GM12878 (cell line): ENCODE data around the gene CHRM2. TPM values are rescaled to one million over a fixed set of nuclear protein-coding genes. Genes with fewer than 3 reads are reported as not detected.

Experiments used
- ATAC-seq: fragments of 200-7000 bp; cut with Tn5 transposase; 3 replicates; pipeline ENCODE4 v1.9.1; 2020; ENCODE audit warnings: mild to moderate bottlenecking, moderate library complexity
- BruUV-seq: library from RNA; stranded (reverse); fragments of 400-500 nt; replicated peaks from 2 replicates; lab custom pipeline; 2021; lab: Mats Ljungman, UMichigan
- CTCF ChIA-PET: fragments of 300-600 bp; sonication (Branson Sonifier 250); formaldehyde crosslinking; extraction: SDS; loops from one replicate; lab custom pipeline; 2021; ENCODE audit warnings: inconsistent platforms; lab: Yijun Ruan, JAX
- POLR2A ChIA-PET: fragments of 350-600 bp; formaldehyde crosslinking; extraction: SDS; loops from one replicate; lab custom pipeline; 2021; ENCODE audit warnings: inconsistent platforms; lab: Charles Lee
- RAD21 ChIA-PET: fragments of 300-600 bp; sonication (Branson Sonifier 250); formaldehyde crosslinking; loops from one replicate; lab custom pipeline; 2023; ENCODE audit warnings: antibody characterized with exemption; ENCODE audit not compliant: unreplicated experiment; lab: Charles Lee
- SMC1A ChIA-PET: fragments of 300-600 bp; sonication (Branson Sonifier 250); formaldehyde crosslinking; loops from one replicate; lab custom pipeline; 2023; ENCODE audit not compliant: unreplicated experiment, uncharacterized antibody; lab: Charles Lee
- DNase-seq: peaks from one replicate; pipeline ENCODE4 v3.0.0-alpha.2; 2011; ENCODE audit warnings: low read depth, low spot score
- FAIRE-seq: peaks from 3 replicates; lab custom pipeline; 2011; peaks lifted over from hg19 to GRCh38; lab: Jason Lieb, UNC
- H2AFZ ChIP-seq: 2 replicates; pipeline ENCODE4 v1.6.0; 2011; ENCODE audit warnings: low read depth, low read length, control low read depth; ENCODE audit not compliant: control insufficient read depth
- H3K27ac ChIP-seq: 2 replicates; pipeline ENCODE4 v1.5.1; 2011; ENCODE audit warnings: control low read depth; ENCODE audit not compliant: control insufficient read depth, insufficient read depth
- H3K27me3 ChIP-seq, 2 experiments: replicated peaks in 1 of 2; 2 replicates each; pipeline versions ENCODE4 v1.6.0 to v1.6.1; 2011; ENCODE audit warnings: low read length in 1 of 2; ENCODE audit not compliant: control insufficient read depth in 2 of 2, insufficient read depth in 2 of 2
- H3K36me3 ChIP-seq, 2 experiments: 2 replicates each; pipeline ENCODE4 v1.5.1; 2011; ENCODE audit warnings: low read length in 1 of 2; ENCODE audit not compliant: control insufficient read depth in 2 of 2, insufficient read depth in 2 of 2
- H3K4me1 ChIP-seq: 2 replicates; pipeline ENCODE4 v1.6.1; 2011; ENCODE audit warnings: mild to moderate bottlenecking, low read length, moderate library complexity, mixed read lengths; ENCODE audit not compliant: control insufficient read depth, insufficient read depth
- H3K4me2 ChIP-seq: 2 replicates; pipeline ENCODE4 v1.6.0; 2011; ENCODE audit warnings: control low read depth; ENCODE audit not compliant: control insufficient read depth, insufficient read depth
- H3K4me3 ChIP-seq: fragments of 200-600 bp; sonication (generic); 2 replicates; pipeline ENCODE4 v1.5.1; 2016
- H3K79me2 ChIP-seq: 2 replicates; pipeline ENCODE4 v1.6.0; 2011; ENCODE audit warnings: low read length; ENCODE audit not compliant: control insufficient read depth, insufficient read depth
- H3K9ac ChIP-seq: 2 replicates; pipeline ENCODE4 v1.8.0; 2011; ENCODE audit warnings: low read length, control low read depth, mixed read lengths; ENCODE audit not compliant: control insufficient read depth, insufficient read depth
- H3K9me3 ChIP-seq: replicated peaks from 3 replicates; pipeline ENCODE4 v1.5.1; 2011; ENCODE audit warnings: mild to moderate bottlenecking, low read length; ENCODE audit not compliant: control insufficient read depth, insufficient read depth
- H4K20me1 ChIP-seq: 2 replicates; pipeline ENCODE4 v1.6.0; 2011; ENCODE audit not compliant: control insufficient read depth, insufficient read depth
- CREB1 ChIP-seq: IDR thresholded peaks from 2 replicates; pipeline ENCODE4 v1.6.1; 2012; ENCODE audit warnings: low read depth, mild to moderate bottlenecking, inconsistent platforms
- CREM ChIP-seq: IDR thresholded peaks from 2 replicates; pipeline ENCODE4 v1.6.1; 2014; ENCODE audit warnings: antibody characterized with exemption, low read depth
- NFYB ChIP-seq: IDR thresholded peaks from 2 replicates; pipeline ENCODE4 v1.6.1; 2011; ENCODE audit warnings: low read depth, mild to moderate bottlenecking, low read length, improper control_type of control experiment, moderate library complexity; ENCODE audit not compliant: insufficient read depth
- NR2C1 ChIP-seq: fragments of 450-650 bp; IDR thresholded peaks from 2 replicates; pipeline ENCODE4 v1.6.1; 2017; ENCODE audit warnings: antibody characterized with exemption, mild to moderate bottlenecking, moderate library complexity
- NR2C2 ChIP-seq: IDR thresholded peaks from 2 replicates; pipeline ENCODE4 v1.6.1; 2011; ENCODE audit warnings: borderline replicate concordance, low read depth; ENCODE audit not compliant: control insufficient read depth, insufficient read length
- POLR2AphosphoS2 ChIP-seq: IDR thresholded peaks from 2 replicates; pipeline ENCODE4 v1.6.1; 2011; ENCODE audit warnings: low read depth, mild to moderate bottlenecking, low read length, improper control_type of control experiment, moderate library complexity
- RAD51 ChIP-seq: fragments of 450-650 bp; IDR thresholded peaks from 2 replicates; pipeline ENCODE4 v1.6.1; 2016; ENCODE audit warnings: moderate library complexity, mild to moderate bottlenecking, inconsistent platforms
- SRF ChIP-seq, 2 experiments: IDR thresholded peaks; 2 replicates each; pipeline ENCODE4 v1.6.1; 2011; ENCODE audit warnings: low read depth in 2 of 2, low read length in 2 of 2, mild to moderate bottlenecking in 1 of 2, moderate library complexity in 1 of 2
- TCF7 ChIP-seq: IDR thresholded peaks from 2 replicates; pipeline ENCODE4 v1.6.1; 2014; ENCODE audit warnings: antibody characterized with exemption, borderline replicate concordance
- WGBS: methylation state at CpG from one replicate; pipeline ENCODE4 v1.1.6; 2016; ENCODE audit warnings: low lambda C conversion rate; ENCODE audit not compliant: insufficient replicate concordance, insufficient coverage; ENCODE audit errors: missing lambda C conversion rate; 5-methylcytosine and 5-hydroxymethylcytosine counted together
- in situ Hi-C: fragments of 300-500 bp; cut with MboI; formaldehyde crosslinking; loops from 9 replicates; pipeline ENCODE4 v1.14.3; 2018; ENCODE audit warnings: mixed read lengths
- intact Hi-C: fragments of 100-400 bp; cut with micrococcal nuclease; formaldehyde crosslinking; loops from one replicate; pipeline ENCODE4 v1.14.2; 2022; ENCODE audit not compliant: unreplicated experiment
- polyA plus RNA-seq, 11 experiments: library from polyadenylated mRNA; depleted of rRNA in 4 of 11; unstranded in 6 of 11; stranded (reverse) in 5 of 11; fragments of >200 nt; fragmentation: Nextera tagmentation in 4 of 11; fragmentation: Illumina TruSeq in 1 of 11; extraction: Ambion mirVana in 4 of 11; extraction: Trizol in 1 of 11; gene quantifications; 1 replicate in 1 of 11; 2 replicates in 10 of 11; pipeline versions ENCODE4 v1.2.1 to v1.2.3, GENCODE V29; 2011 to 2016; ENCODE audit warnings: inconsistent platforms in 2 of 11, missing spikeins in 2 of 11, low read depth in 1 of 11
- total RNA-seq, 4 experiments: library from RNA; depleted of rRNA in 3 of 4; stranded (reverse); fragments of >200 nt in 3 of 4; fragmentation: Illumina TruSeq in 1 of 4; extraction: Trizol in 1 of 4; gene quantifications; 2 replicates each; pipeline versions ENCODE4 v1.2.1 to v1.2.3, GENCODE V29; 2013 to 2021

Gene CHRM2
- total and polyA plus RNA-seq, 10 of the 15 experiments (the other 5 are each of a cell fraction or from before 2014, with no cell fraction given): 0.05 TPM; not detected in 9

DNA sequence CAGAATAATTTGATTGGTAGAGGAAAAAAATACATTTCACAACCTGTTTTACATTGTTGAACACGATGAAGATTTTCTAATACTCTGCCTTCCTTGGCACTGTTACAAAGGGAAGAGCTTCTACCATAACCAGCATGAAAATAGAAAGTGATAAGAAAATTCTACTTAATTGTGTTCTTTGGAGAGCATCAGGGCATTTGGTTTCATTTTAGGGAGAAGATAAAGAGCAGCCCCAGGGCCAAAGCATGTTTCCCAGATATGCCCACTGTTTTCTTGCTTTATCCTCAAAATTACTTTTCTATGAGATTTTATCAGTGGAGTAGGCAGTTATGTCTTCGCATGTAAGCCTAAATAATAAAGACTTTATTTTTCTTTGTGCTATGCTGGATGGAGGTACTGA, 9.5 kb downstream of the CHRM2 start:
- in situ Hi-C loops: no loop called here
- H3K27me3 ChIP-seq: no peaks in the 10 kb centered on the region
- no peak overlapping the region for H3K9ac ChIP-seq
- no peak overlapping the region for H3K27ac ChIP-seq
- intact Hi-C loops: loop anchor here (10.0 kb wide), 1 partner anchor 753 kb away; no protein-coding TSS in a partner anchor
- 3% methylated on average over 2 of the region's 2 CpGs for WGBS
- no peaks in the 10 kb centered on the region for H3K36me3 ChIP-seq
- BruUV-seq: no TSS peak
- DNase-seq: no peak
- no peak for ATAC-seq
- H3K4me1 ChIP-seq: no peaks in the 10 kb centered on the region
- no peaks in the 10 kb centered on the region for H4K20me1 ChIP-seq
- ChIA-PET SMC1A (no interaction called here), RAD21 (no interaction called here), POLR2A (no interaction called here), CTCF (no interaction called here)
- H3K4me2 ChIP-seq: no peak overlapping the region
- H3K79me2 ChIP-seq: no peaks in the 10 kb centered on the region
- TF ChIP-seq SRF (IDR thresholded peaks at IDR 0.05; ENCODE audit: low read depth in 2 of 2, low read length in 2 of 2) (no peak), RAD51 (no peak), NFYB (no peak)
- no peak overlapping the region for H2AFZ ChIP-seq
- no peaks in the 10 kb centered on the region for H3K9me3 ChIP-seq
- H3K4me3 ChIP-seq: no peak overlapping the region
- no peak for FAIRE-seq

DNA sequence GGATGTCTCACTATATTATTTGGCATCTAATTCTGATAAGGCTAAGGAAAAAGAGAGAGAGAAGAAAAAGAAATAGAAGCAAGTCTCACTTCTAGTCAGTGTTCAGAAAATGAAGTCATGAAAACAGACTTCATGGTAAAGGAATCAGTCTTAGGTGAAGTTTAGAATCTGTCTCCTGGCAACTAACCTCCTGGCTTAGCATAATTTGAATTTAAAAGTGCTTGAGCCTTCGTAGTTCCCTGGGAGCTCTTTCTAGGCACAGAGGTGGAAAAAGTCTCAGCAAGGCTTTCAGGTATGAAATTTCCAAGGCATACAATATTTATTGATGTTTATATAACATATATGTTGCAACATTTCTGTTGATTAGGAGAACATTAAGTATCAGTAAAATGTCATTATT, 10.4 kb downstream of the CHRM2 start:
- Histone ChIP-seq H3K4me2 (no peak overlapping the region), H3K27ac (no peak overlapping the region), H3K79me2 (no peaks in the 10 kb centered on the region), H2AFZ (no peak overlapping the region), H4K20me1 (no peaks in the 10 kb centered on the region), H3K27me3 (no peaks in the 10 kb centered on the region), H3K4me1 (no peaks in the 10 kb centered on the region), H3K9me3 (no peaks in the 10 kb centered on the region), H3K36me3 (no peaks in the 10 kb centered on the region), H3K4me3 (no peak overlapping the region), H3K9ac (no peak overlapping the region)
- 0% methylated on average over 1 of the region's 1 CpG for WGBS
- ChIA-PET RAD21 (no interaction called here), CTCF (no interaction called here), SMC1A (no interaction called here), POLR2A (no interaction called here)
- DNase-seq (no peak), FAIRE-seq (no peak), ATAC-seq (no peak)
- TF ChIP-seq POLR2AphosphoS2 (no peak), CREM (no peak), TCF7 (no peak), NR2C2 (no peak), NR2C1 (no peak), CREB1 (no peak)
- in situ Hi-C loops: no loop called here
- no TSS peak for BruUV-seq
- intact Hi-C loops: loop anchor here (10.0 kb wide), 1 partner anchor 754 kb away; no protein-coding TSS in a partner anchor
